ENCODE measurements around the gene SEMA5A. TPM values are rescaled to one million over a fixed set of nuclear protein-coding genes. Genes with fewer than 3 reads are reported as not detected.

The SEMA5A gene
- total RNA-seq, 4 donors from 2014 or later: 15.0 to 81.0 (median 52.9) TPM

- in situ Hi-C loops (cut with MboI; ENCODE audit: low pct_ligation_motif_present in 1 of 4, low pct_unique_long_range_greater_than_20kb in 1 of 4, low sequenced_read_pairs in 3 of 4): no loop called here
- peak in 2 of 5 experiments; percentile 15 to 28 for TF ChIP-seq CTCF (IDR thresholded peaks at IDR 0.05)
- no peak for TF ChIP-seq POLR2AphosphoS5 (IDR thresholded peaks at IDR 0.05)
- TF ChIP-seq EP300 (IDR thresholded peaks at IDR 0.05; ENCODE audit: low read depth): no peak
- 84 to 94% methylated on average over 3 of the region's 3 CpGs for WGBS, 2 donors (ENCODE audit: low coverage in 1 of 2)
- Histone ChIP-seq H3K36me3 (no peaks in the 10 kb centered on the region), H3K9me3 (no peaks in the 10 kb centered on the region), H3K4me3 (no peak overlapping the region), H3K4me1 (peaks cover 0 to 3% (median 0%) of the 10 kb centered on the region in 4 donors), H3K27me3 (no peaks in the 10 kb centered on the region), H3K27ac (no peak overlapping the region)
- DNase-seq: no peak
- intact Hi-C loops (cut with DNase I; ENCODE audit: low total_unique reads): no loop called here
Measured at GRCh38 chr5:9339206-9339818, 206.6 kb downstream of the SEMA5A start.

- no peaks in the 10 kb centered on the region for H3K9me3 ChIP-seq
- H3K4me1 ChIP-seq: peaks cover 0 to 3% (median 0%) of the 10 kb centered on the region in 4 donors
- TF ChIP-seq POLR2A (IDR thresholded peaks at IDR 0.05) (no peak), POLR2AphosphoS5 (IDR thresholded peaks at IDR 0.05) (no peak), CTCF (IDR thresholded peaks at IDR 0.05) (no peak), EP300 (IDR thresholded peaks at IDR 0.05; ENCODE audit: low read depth) (no peak)
- 76 to 95% methylated on average over 4 of the region's 4 CpGs for WGBS, 2 donors (ENCODE audit: low coverage in 1 of 2)
- H3K27ac ChIP-seq: no peak overlapping the region
- no peaks in the 10 kb centered on the region for H3K27me3 ChIP-seq
- intact Hi-C loops (cut with DNase I; ENCODE audit: low total_unique reads): no loop called here
- no peak for DNase-seq
- no peak overlapping the region for H3K4me3 ChIP-seq
- in situ Hi-C loops (cut with MboI; ENCODE audit: low pct_ligation_motif_present in 1 of 4, low pct_unique_long_range_greater_than_20kb in 1 of 4, low sequenced_read_pairs in 3 of 4): no loop called here
- H3K36me3 ChIP-seq: no peaks in the 10 kb centered on the region
Measured at GRCh38 chr5:9338796-9339195, 207.1 kb downstream of the SEMA5A start.

GRCh38 chr5:9337928-9338595, 207.8 kb downstream of the SEMA5A start:
- in situ Hi-C loops (cut with MboI; ENCODE audit: low pct_ligation_motif_present in 1 of 4, low pct_unique_long_range_greater_than_20kb in 1 of 4, low sequenced_read_pairs in 3 of 4) (no loop called here), intact Hi-C loops (cut with DNase I; ENCODE audit: low total_unique reads) (no loop called here)
- no peak for TF ChIP-seq POLR2AphosphoS5 (IDR thresholded peaks at IDR 0.05)
- no peak for TF ChIP-seq POLR2A (IDR thresholded peaks at IDR 0.05)
- no peak for TF ChIP-seq EP300 (IDR thresholded peaks at IDR 0.05; ENCODE audit: low read depth)
- TF ChIP-seq CTCF (IDR thresholded peaks at IDR 0.05): no peak
- WGBS, 2 donors (ENCODE audit: low coverage in 1 of 2): 54 to 69% methylated on average over 4 of the region's 4 CpGs
- no peak for DNase-seq
- Histone ChIP-seq H3K4me1 (peaks cover 0 to 3% (median 0%) of the 10 kb centered on the region in 4 donors), H3K27ac (no peak overlapping the region), H3K36me3 (no peaks in the 10 kb centered on the region), H3K4me3 (no peak overlapping the region), H3K27me3 (no peaks in the 10 kb centered on the region), H3K9me3 (no peaks in the 10 kb centered on the region)

- Histone ChIP-seq H3K27ac (no peak overlapping the region), H3K4me3 (no peak overlapping the region), H3K4me1 (peaks cover 0 to 3% (median 0%) of the 10 kb centered on the region in 4 donors), H3K36me3 (no peaks in the 10 kb centered on the region), H3K9me3 (no peaks in the 10 kb centered on the region), H3K27me3 (no peaks in the 10 kb centered on the region)
- TF ChIP-seq POLR2A (IDR thresholded peaks at IDR 0.05) (no peak), CTCF (IDR thresholded peaks at IDR 0.05) (no peak)
- in situ Hi-C loops (cut with MboI; ENCODE audit: low pct_ligation_motif_present in 1 of 4, low pct_unique_long_range_greater_than_20kb in 1 of 4, low sequenced_read_pairs in 3 of 4) (no loop called here), intact Hi-C loops (cut with DNase I; ENCODE audit: low total_unique reads) (no loop called here)
- DNase-seq: no peak
- 77 to 88% methylated on average over 1 to 2 of the region's 2 CpGs for WGBS, 2 donors (ENCODE audit: low coverage in 1 of 2)
Measured at GRCh38 chr5:9335754-9336495, 209.9 kb downstream of the SEMA5A start.
